HepG2 (cell line): ENCODE results near the gene UQCR10. TPM values are rescaled to one million over a fixed set of nuclear protein-coding genes. Genes with fewer than 3 reads are reported as not detected.
A peak's percentile ranks its signal among the peaks of the same experiment; 100 is the strongest.

Experiments
- GABPA ChIP-seq, 2 experiments: IDR thresholded peaks; 2 replicates each; pipeline ENCODE4 v1.6.1; 2011 to 2016; ENCODE audit warnings: low read depth in 2 of 2, low read length in 1 of 2, missing biosample characterization in 1 of 2, missing genetic modification characterization in 1 of 2
- MYNN ChIP-seq: sonication (generic); formaldehyde crosslinking; IDR thresholded peaks from 2 replicates; pipeline ENCODE4 v1.4.0; 2020; ENCODE audit warnings: mild to moderate bottlenecking, low read depth, missing genetic modification reagents
- NCOA1 ChIP-seq: sonication (generic); formaldehyde crosslinking; IDR thresholded peaks from 2 replicates; pipeline ENCODE4 v1.9.0; 2021; ENCODE audit warnings: missing genetic modification reagents
- PHF8 ChIP-seq: sonication (generic); formaldehyde crosslinking; IDR thresholded peaks from 2 replicates; pipeline ENCODE4 v1.5.0; 2020; ENCODE audit warnings: missing genetic modification reagents
- POLR2AphosphoS2 ChIP-seq: IDR thresholded peaks from 2 replicates; pipeline ENCODE4 v1.6.1; 2011; ENCODE audit warnings: low read depth, low read length, improper control_type of control experiment
- SAP130 ChIP-seq: IDR thresholded peaks from 2 replicates; pipeline ENCODE4 v1.6.1; 2016; ENCODE audit warnings: low read depth
- SNAPC4 ChIP-seq: sonication (generic); formaldehyde crosslinking; IDR thresholded peaks from 2 replicates; pipeline ENCODE4 v1.4.0; 2020; ENCODE audit warnings: mild to moderate bottlenecking, missing genetic modification reagents
- ZBTB25 ChIP-seq: IDR thresholded peaks from 2 replicates; pipeline ENCODE4 v1.6.1; 2018; ENCODE audit warnings: missing genetic modification reagents
- ZBTB4 ChIP-seq: sonication (generic); formaldehyde crosslinking; IDR thresholded peaks from 2 replicates; pipeline ENCODE4 v1.4.0; 2020; ENCODE audit warnings: missing genetic modification reagents, mild to moderate bottlenecking, borderline replicate concordance
- ZNF234 ChIP-seq: sonication (generic); formaldehyde crosslinking; conservative IDR thresholded peaks from 2 replicates; pipeline ENCODE4 v1.5.1; 2020; ENCODE audit warnings: mild to moderate bottlenecking, missing genetic modification reagents
- ZNF44 ChIP-seq: sonication (generic); formaldehyde crosslinking; IDR thresholded peaks from 2 replicates; pipeline ENCODE4 v1.5.1; 2020; ENCODE audit warnings: mild to moderate bottlenecking, missing genetic modification reagents
- ZNF558 ChIP-seq: sonication (generic); formaldehyde crosslinking; IDR thresholded peaks from 2 replicates; pipeline ENCODE4 v1.9.0; 2022; ENCODE audit warnings: mild to moderate bottlenecking, missing genetic modification reagents, borderline replicate concordance
- ZNF850 ChIP-seq: sonication (generic); formaldehyde crosslinking; conservative IDR thresholded peaks from 2 replicates; pipeline ENCODE4 v1.9.0; 2021; ENCODE audit warnings: mild to moderate bottlenecking, missing genetic modification reagents
- ZSCAN21 ChIP-seq: sonication (generic); formaldehyde crosslinking; IDR thresholded peaks from 2 replicates; pipeline ENCODE4 v1.8.0; 2022; ENCODE audit warnings: mild to moderate bottlenecking, missing genetic modification reagents, moderate library complexity, borderline replicate concordance
- polyA plus RNA-seq, 8 experiments: library from polyadenylated mRNA; depleted of rRNA in 3 of 8; stranded (reverse) in 7 of 8; unstranded in 1 of 8; fragments of >200 nt; fragmentation: Illumina TruSeq in 4 of 8; extraction: Trizol in 4 of 8; gene quantifications; 2 replicates each; pipeline versions ENCODE4 v1.2.1 to v1.2.3, GENCODE V29; 2011 to 2016; ENCODE audit warnings: low read depth in 4 of 8, missing spikeins in 1 of 8, mixed read lengths in 1 of 8; ENCODE audit not compliant: insufficient read depth in 1 of 8
- total RNA-seq, 5 experiments: library from RNA; depleted of rRNA; stranded (reverse); fragments of >200 nt; fragmentation: Illumina TruSeq; extraction: Trizol; gene quantifications; 2 replicates each; pipeline ENCODE4 v1.2.3, GENCODE V29; 2016; ENCODE audit warnings: low read depth in 1 of 5

UQCR10 gene
- total and polyA plus RNA-seq, 2 of the 13 experiments (the other 11 are each of a cell fraction or from before 2014, with no cell fraction given) = 225 to 232 TPM

- 0 out of 2 replicates have a peak, but pooled peaks have one; percentile 8 for TF ChIP-seq ZBTB4 (CRISPR knock-in tag)
- peak; percentile 54; the same call in 1 of the 2 replicates for TF ChIP-seq ZNF44 (CRISPR knock-in tag)
- peak; percentile 87 for TF ChIP-seq ZSCAN21 (CRISPR knock-in tag)
- TF ChIP-seq SAP130 (CRISPR knock-in tag) = peak; percentile 76
- peak; percentile 59; the same call in 1 of the 2 replicates for TF ChIP-seq ZBTB25 (CRISPR knock-in tag)
- TF ChIP-seq ZNF234 (CRISPR knock-in tag) = no peak
- TF ChIP-seq PHF8 (CRISPR knock-in tag) = peak; percentile 63
- TF ChIP-seq SNAPC4 (CRISPR knock-in tag) = peak; percentile 78
- no peak for TF ChIP-seq POLR2AphosphoS2
- TF ChIP-seq ZNF850 (CRISPR knock-in tag) = 0 out of 2 replicates have a peak, but pooled peaks have one; percentile 56
- no peak; the same call in 1 of the 2 replicates for TF ChIP-seq GABPA (IDR thresholded peaks at IDR 0.05; ENCODE audit: low read depth, low read length)
- TF ChIP-seq GABPA (CRISPR knock-in tag; IDR thresholded peaks at IDR 0.05; ENCODE audit: low read depth) = peak; percentile 59
- no peak for TF ChIP-seq NCOA1
- peak; percentile 56; the same call in 1 of the 2 replicates for TF ChIP-seq ZNF558 (CRISPR knock-in tag)
- peak; percentile 63; the same call in 1 of the 2 replicates for TF ChIP-seq MYNN (CRISPR knock-in tag)
Measured at GRCh38 chr22:29766632-29767170, 468 bp upstream of the UQCR10 start, which contains the start of gene ZMAT5 (continued).
